Panc1 (cell line): ENCODE measurements around the gene ERF.

Experiments used
- CTCF ChIP-seq: fragments of 450-650 bp; IDR thresholded peaks from 2 replicates; pipeline ENCODE4 v1.5.1; 2017; ENCODE audit warnings: mild to moderate bottlenecking
- REST ChIP-seq, 2 experiments: IDR thresholded peaks; 2 replicates each; pipeline ENCODE4 v1.6.1; 2011 to 2012; ENCODE audit warnings: low read depth in 2 of 2, control low read depth in 1 of 2, low read length in 1 of 2, mild to moderate bottlenecking in 1 of 2, moderate library complexity in 1 of 2; ENCODE audit not compliant: insufficient read depth in 1 of 2

- TF ChIP-seq CTCF = no peak
- TF ChIP-seq REST (IDR thresholded peaks at IDR 0.05; ENCODE audit: insufficient read depth in 1 of 2, low read depth in 2 of 2, low read length in 1 of 2) = no peak
Measured at GRCh38 chr19:42254850-42255765, at the start of gene ERF.
